Measurements from ENCODE around the gene KCTD19.
A peak's percentile ranks its signal among the peaks of the same experiment; 100 is the strongest.

KCTD19 gene

DNA sequence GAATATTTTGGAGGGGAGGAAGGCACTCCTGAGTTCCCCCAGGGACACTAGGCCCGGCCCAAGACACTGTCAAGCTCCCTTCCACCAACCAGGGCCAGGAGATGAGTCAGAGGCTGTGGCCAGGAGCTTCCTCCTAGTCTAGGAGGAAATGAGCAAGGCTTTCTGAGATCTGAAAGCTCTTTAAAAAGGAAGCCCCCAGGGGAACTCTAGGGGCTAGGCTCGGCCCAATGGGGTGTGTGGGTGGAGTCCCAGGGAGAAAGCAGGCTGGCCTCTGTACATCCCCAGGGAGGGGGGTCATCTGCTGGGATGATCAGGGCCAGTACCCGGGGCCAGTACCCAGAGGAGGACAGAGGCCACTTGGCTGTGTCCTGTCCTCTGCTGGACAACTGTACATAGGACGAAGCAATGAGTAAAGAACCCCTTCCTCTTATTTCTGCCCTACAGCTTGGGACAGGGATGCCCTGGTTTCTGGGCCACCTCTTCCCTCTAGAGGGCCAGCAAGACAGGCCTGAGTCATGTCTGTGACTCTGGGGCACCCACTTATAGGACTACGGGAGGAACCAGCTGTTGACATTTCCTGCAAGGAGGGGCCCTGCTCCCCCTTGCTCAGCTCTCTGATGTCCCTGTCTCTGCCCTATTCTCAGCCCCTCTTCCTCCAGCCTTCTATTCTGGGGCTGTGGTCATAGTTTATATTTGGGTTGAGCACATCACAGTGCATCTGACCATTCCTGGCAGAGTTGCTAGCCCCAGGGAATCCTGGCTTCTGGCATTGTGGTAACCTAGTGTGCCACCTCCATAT lies 82.0 kb downstream of the KCTD19 start:
- Mint-ChIP-seq H3K36me3 (peaks cover 8% of the 10 kb centered on the region), H3K27me3 (peaks cover 23% of the 10 kb centered on the region), H3K9me3 (no peaks in the 10 kb centered on the region), H3K27ac (peak overlapping the region; percentile 96), H3K4me3 (peak overlapping the region; percentile 77), H3K4me1 (peaks cover 58% of the 10 kb centered on the region)
- CTCF ChIA-PET, result interaction anchor here (0.6 to 6.4 kb wide), 8 partner anchors 14 to 284 kb away, joined by 3 to 34 read pairs (median 3); partner anchors contain the start of genes CES3, EXOC3L1, TMEM208 and ZDHHC1
- DNase-seq, result peak; percentile 84

DNA sequence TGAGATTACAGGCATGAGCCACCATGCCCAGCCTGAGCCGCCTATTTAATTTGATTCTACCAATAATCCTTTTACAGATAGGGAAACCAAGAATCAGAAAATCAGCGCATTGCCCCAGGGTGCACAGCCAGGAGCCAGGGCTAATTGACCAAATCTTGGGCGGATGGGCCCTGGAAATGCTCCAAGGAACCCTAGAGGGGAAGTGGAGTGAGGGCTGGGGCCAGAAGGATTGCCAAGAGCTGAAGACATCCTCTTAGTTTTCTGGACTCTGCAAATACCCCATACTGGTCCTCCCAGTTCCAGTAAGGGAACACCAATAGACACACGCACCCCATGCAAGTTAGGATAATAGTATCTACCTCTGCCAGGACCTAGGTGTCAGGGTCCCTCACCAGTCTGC lies 83.1 kb downstream of the KCTD19 start:
- no peak overlapping the region for H3K4me3 Mint-ChIP-seq
- peak overlapping the region; percentile 96 for H3K27ac Mint-ChIP-seq
- peaks cover 12% of the 10 kb centered on the region for H3K27me3 Mint-ChIP-seq
- peaks cover 52% of the 10 kb centered on the region for H3K4me1 Mint-ChIP-seq
- CTCF ChIA-PET, result interaction anchor here (1.2 to 6.4 kb wide), 2 partner anchors 16 to 283 kb away, joined by 3 to 34 read pairs; partner anchors contain the start of genes CES3 and TMEM208
- DNase-seq, result peak; percentile 3
- H3K36me3 Mint-ChIP-seq, result peaks cover 9% of the 10 kb centered on the region
- no peaks in the 10 kb centered on the region for H3K9me3 Mint-ChIP-seq

DNA sequence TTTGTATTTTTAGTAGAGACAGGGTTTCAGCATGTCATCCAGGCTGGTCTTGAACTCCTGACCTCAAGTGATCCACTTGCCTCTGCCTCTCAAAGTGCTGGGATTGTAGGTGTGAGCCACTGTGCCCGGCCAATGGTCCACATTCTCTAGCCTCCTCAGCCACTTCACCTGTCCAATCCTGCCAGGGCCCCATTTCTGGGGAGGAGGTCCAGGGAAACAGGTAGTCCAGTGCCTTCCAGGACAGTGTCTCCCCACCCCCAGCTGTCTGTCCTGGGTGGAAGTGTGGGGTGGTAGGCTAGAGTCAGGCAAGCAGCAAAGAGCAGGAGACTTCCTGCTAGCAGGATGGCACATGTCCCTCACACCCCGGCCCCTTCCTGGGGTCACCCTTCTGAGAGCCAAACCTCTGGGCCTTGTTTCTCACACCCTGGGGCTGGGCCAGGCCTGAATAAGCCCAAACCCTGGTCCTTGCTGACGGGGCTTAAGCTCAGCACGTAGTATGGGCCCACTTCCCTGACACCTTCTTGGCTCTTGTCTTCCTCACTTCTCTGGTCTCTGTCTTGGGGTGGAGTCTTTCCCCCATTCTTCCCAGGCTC lies 84.3 kb downstream of the KCTD19 start:
- CTCF ChIA-PET, result interaction anchor here (1.0 to 6.4 kb wide), 2 partner anchors 15 to 281 kb away, joined by 3 to 34 read pairs; partner anchors contain the start of genes CES3 and TMEM208
- no peak overlapping the region for H3K27ac Mint-ChIP-seq
- no peaks in the 10 kb centered on the region for H3K27me3 Mint-ChIP-seq
- peak; percentile 14 for DNase-seq
- H3K9me3 Mint-ChIP-seq, result no peaks in the 10 kb centered on the region
- H3K4me1 Mint-ChIP-seq, result peaks cover 43% of the 10 kb centered on the region
- H3K4me3 Mint-ChIP-seq, result no peak overlapping the region
- H3K36me3 Mint-ChIP-seq, result peaks cover 13% of the 10 kb centered on the region

DNA sequence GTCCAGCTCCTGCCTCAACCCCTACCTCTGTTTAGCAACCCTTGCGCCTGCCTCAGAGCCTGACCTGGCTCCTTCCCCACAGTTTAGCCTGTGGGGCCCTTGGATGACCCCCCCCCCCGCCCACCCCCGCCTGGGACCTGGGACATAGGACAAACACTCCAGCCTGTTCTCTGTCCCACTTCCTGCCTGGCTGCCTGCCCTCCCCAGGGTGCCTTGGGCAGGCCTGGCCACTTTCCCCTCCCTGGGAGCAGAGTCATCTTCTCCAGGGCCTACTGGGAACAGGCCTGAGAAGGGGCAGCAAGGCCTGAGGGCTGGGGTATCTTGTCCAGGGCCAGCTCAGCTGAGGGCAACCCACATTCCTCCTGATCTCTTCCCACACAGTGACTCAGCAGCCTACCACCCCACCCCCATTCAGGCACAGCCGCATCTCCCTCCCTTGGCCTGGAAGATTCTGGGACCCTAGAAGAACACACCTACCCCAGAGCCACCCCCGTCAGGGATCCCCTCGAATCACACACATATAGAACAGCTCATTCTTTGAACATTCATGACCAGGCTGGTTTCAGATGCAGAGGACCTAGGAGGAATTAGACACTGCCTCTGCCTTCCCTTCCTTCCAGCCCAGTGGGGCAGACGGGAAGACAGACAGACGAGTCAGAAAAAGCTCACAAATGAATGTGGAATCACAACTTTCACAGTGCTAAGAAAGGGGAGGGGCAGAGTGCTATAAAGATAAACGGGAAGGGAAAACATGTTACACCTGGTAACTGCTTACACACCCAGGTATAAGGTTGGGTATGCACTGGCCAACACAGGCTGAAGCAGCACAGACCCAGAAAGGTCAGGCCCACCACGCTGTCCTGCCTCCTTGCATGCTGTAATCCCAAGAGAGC lies 85.3 kb downstream of the KCTD19 start:
- CTCF ChIA-PET, result no interaction called here

DNA sequence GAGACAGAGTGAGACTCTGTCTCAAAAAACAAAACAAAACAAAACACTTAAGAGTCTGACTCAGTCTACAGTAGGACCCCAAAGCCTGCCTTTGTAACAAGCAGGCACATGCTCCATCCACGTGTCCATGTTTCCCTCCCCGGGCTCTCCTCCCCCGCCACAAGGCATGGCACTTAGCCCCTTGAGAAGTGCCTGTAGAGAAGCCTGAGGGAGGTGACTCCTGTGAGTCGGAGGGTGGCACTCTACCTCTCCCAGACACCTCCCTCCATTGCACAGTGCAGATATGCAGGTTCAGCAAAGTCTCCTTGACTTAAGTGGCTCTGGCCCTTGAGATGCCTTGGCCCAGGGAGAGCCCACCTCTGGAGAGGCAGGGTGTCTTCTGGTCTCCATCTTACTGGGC lies 86.0 kb downstream of the KCTD19 start:
- Mint-ChIP-seq H3K4me3 (no peak overlapping the region), H3K4me1 (peaks cover 41% of the 10 kb centered on the region), H3K27ac (no peak overlapping the region), H3K27me3 (no peaks in the 10 kb centered on the region), H3K9me3 (no peaks in the 10 kb centered on the region), H3K36me3 (peaks cover 23% of the 10 kb centered on the region)
- CTCF ChIA-PET, result no interaction called here
- DNase-seq, result no peak

More for the DNA sequence above, 85.3 kb downstream of the KCTD19 start:
- Mint-ChIP-seq H3K36me3 (peaks cover 20% of the 10 kb centered on the region), H3K27ac (no peak overlapping the region), H3K4me3 (no peak overlapping the region), H3K4me1 (peaks cover 41% of the 10 kb centered on the region), H3K27me3 (no peaks in the 10 kb centered on the region), H3K9me3 (no peaks in the 10 kb centered on the region)
- DNase-seq, result no peak

All from activated naive CD4-positive, alpha-beta T cell treated with anti-CD3 and anti-CD28 coated beads, Interleukin-2, amount 10 ng/mL, durations not matched to agents 7 days and 5 days (primary cell).